ACC112 (cell line): Measurements from ENCODE around the gene DMGDH.

Experiments
- H2AFZ ChIP-seq: fragments of 200-600 bp; sonication (generic); one replicate; pipeline ENCODE4 v1.6.0; 2017; ENCODE audit warnings: antibody characterized with exemption, low read length; ENCODE audit not compliant: unreplicated experiment
- H3K27ac ChIP-seq: fragments of 200-600 bp; sonication (generic); 2 replicates; pipeline ENCODE4 v1.5.1; 2014; ENCODE audit warnings: low read depth, mild to moderate bottlenecking, antibody characterized with exemption, low read length, moderate library complexity
- H3K27me3 ChIP-seq: fragments of 200-600 bp; sonication (generic); 2 replicates; pipeline ENCODE4 v1.6.1; 2014; ENCODE audit warnings: mild to moderate bottlenecking, antibody characterized with exemption, low read length, moderate library complexity, mixed read lengths; ENCODE audit not compliant: insufficient read depth
- H3K36me3 ChIP-seq: fragments of 200-600 bp; sonication (generic); 2 replicates; pipeline ENCODE4 v1.6.1; 2016; ENCODE audit warnings: mild to moderate bottlenecking, antibody characterized with exemption, low read length, moderate library complexity, mixed read lengths; ENCODE audit not compliant: insufficient read depth
- H3K4me1 ChIP-seq: fragments of 200-600 bp; sonication (generic); one replicate; pipeline ENCODE4 v1.6.1; 2016; ENCODE audit warnings: low read length, mixed read lengths; ENCODE audit not compliant: insufficient read depth, unreplicated experiment, control insufficient read depth
- H3K4me3 ChIP-seq: fragments of 200-600 bp; sonication (generic); 2 replicates; pipeline ENCODE4 v1.5.1; 2014; ENCODE audit warnings: mild to moderate bottlenecking, low read depth, low read length
- H3K79me2 ChIP-seq: fragments of 200-600 bp; sonication (generic); one replicate; pipeline ENCODE4 v1.6.0; 2016; ENCODE audit warnings: low read length; ENCODE audit not compliant: control insufficient read depth, unreplicated experiment, insufficient read depth

The DMGDH gene

GRCh38 chr5:79032782-79033181 lies 36.7 kb downstream of the DMGDH start:
- H3K27ac ChIP-seq, result no peak overlapping the region
- H3K79me2 ChIP-seq, result no peaks in the 10 kb centered on the region
- no peak overlapping the region for H3K4me3 ChIP-seq
- H3K27me3 ChIP-seq, result no peaks in the 10 kb centered on the region
- no peaks in the 10 kb centered on the region for H3K4me1 ChIP-seq
- no peak overlapping the region for H2AFZ ChIP-seq
- no peaks in the 10 kb centered on the region for H3K36me3 ChIP-seq

GRCh38 chr5:79032031-79032695 lies 37.3 kb downstream of the DMGDH start:
- H3K4me1 ChIP-seq, result no peaks in the 10 kb centered on the region
- no peak overlapping the region for H3K4me3 ChIP-seq
- H3K27me3 ChIP-seq, result no peaks in the 10 kb centered on the region
- H3K36me3 ChIP-seq, result no peaks in the 10 kb centered on the region
- no peak overlapping the region for H3K27ac ChIP-seq
- no peak overlapping the region for H2AFZ ChIP-seq
- no peaks in the 10 kb centered on the region for H3K79me2 ChIP-seq

GRCh38 chr5:79031485-79031867 lies 38.0 kb downstream of the DMGDH start:
- no peaks in the 10 kb centered on the region for H3K36me3 ChIP-seq
- H3K27me3 ChIP-seq, result no peaks in the 10 kb centered on the region
- H3K27ac ChIP-seq, result no peak overlapping the region
- no peaks in the 10 kb centered on the region for H3K79me2 ChIP-seq
- H3K4me3 ChIP-seq, result no peak overlapping the region
- H2AFZ ChIP-seq, result no peak overlapping the region
- H3K4me1 ChIP-seq, result no peaks in the 10 kb centered on the region

GRCh38 chr5:79030663-79031484 lies 38.6 kb downstream of the DMGDH start:
- Histone ChIP-seq H2AFZ (no peak overlapping the region), H3K36me3 (no peaks in the 10 kb centered on the region), H3K79me2 (no peaks in the 10 kb centered on the region), H3K27ac (no peak overlapping the region), H3K4me1 (no peaks in the 10 kb centered on the region), H3K4me3 (no peak overlapping the region), H3K27me3 (no peaks in the 10 kb centered on the region)

GRCh38 chr5:79025054-79025472 lies 44.4 kb downstream of the DMGDH start:
- Histone ChIP-seq H2AFZ (peak overlapping the region; percentile 52), H3K36me3 (no peaks in the 10 kb centered on the region), H3K4me1 (peaks cover 14% of the 10 kb centered on the region), H3K27me3 (no peaks in the 10 kb centered on the region), H3K27ac (no peak overlapping the region), H3K4me3 (peak overlapping the region; percentile 70), H3K79me2 (no peaks in the 10 kb centered on the region)

DNA sequence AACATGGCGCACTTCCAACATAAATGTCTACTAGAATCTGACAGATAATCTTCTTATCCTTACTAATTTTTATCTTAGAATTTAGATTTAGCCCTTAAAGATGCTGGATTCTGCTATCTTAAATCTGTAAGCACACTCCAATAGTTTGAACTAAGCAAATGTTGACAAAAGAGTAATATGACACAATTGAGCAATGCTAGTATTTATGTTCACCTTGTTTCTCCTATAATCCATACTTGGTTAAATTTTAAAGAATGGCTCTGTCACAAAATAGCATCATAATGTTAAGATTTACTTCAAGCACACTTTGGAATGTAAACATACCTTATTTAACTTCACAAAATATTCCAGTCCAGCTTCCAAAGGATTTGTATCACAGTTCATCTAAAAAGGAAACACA lies 45.5 kb downstream of the DMGDH start:
- no peaks in the 10 kb centered on the region for H3K36me3 ChIP-seq
- no peak overlapping the region for H3K4me3 ChIP-seq
- H3K4me1 ChIP-seq, result peaks cover 14% of the 10 kb centered on the region
- H3K79me2 ChIP-seq, result no peaks in the 10 kb centered on the region
- H2AFZ ChIP-seq, result no peak overlapping the region
- no peaks in the 10 kb centered on the region for H3K27me3 ChIP-seq
- no peak overlapping the region for H3K27ac ChIP-seq

GRCh38 chr5:79023348-79023747 lies 46.1 kb downstream of the DMGDH start:
- no peaks in the 10 kb centered on the region for H3K36me3 ChIP-seq
- H3K4me3 ChIP-seq, result no peak overlapping the region
- no peaks in the 10 kb centered on the region for H3K27me3 ChIP-seq
- no peak overlapping the region for H2AFZ ChIP-seq
- H3K4me1 ChIP-seq, result peaks cover 14% of the 10 kb centered on the region
- no peak overlapping the region for H3K27ac ChIP-seq
- H3K79me2 ChIP-seq, result no peaks in the 10 kb centered on the region

- no peak overlapping the region for H3K4me3 ChIP-seq
Measured at GRCh38 chr5:79022771-79023170, 46.7 kb downstream of the DMGDH start.

GRCh38 chr5:79021753-79022152 lies 47.7 kb downstream of the DMGDH start:
- Histone ChIP-seq H3K4me1 (peaks cover 14% of the 10 kb centered on the region), H3K36me3 (no peaks in the 10 kb centered on the region), H2AFZ (peak overlapping the region; percentile 35), H3K27me3 (no peaks in the 10 kb centered on the region), H3K27ac (no peak overlapping the region), H3K4me3 (no peak overlapping the region), H3K79me2 (no peaks in the 10 kb centered on the region)

More at GRCh38 chr5:79022771-79023170, 46.7 kb downstream of the DMGDH start:
- H3K27ac ChIP-seq, result no peak overlapping the region
- no peaks in the 10 kb centered on the region for H3K27me3 ChIP-seq
- H3K36me3 ChIP-seq, result no peaks in the 10 kb centered on the region
- H3K4me1 ChIP-seq, result peaks cover 14% of the 10 kb centered on the region
- H2AFZ ChIP-seq, result no peak overlapping the region
- H3K79me2 ChIP-seq, result no peaks in the 10 kb centered on the region

DNA sequence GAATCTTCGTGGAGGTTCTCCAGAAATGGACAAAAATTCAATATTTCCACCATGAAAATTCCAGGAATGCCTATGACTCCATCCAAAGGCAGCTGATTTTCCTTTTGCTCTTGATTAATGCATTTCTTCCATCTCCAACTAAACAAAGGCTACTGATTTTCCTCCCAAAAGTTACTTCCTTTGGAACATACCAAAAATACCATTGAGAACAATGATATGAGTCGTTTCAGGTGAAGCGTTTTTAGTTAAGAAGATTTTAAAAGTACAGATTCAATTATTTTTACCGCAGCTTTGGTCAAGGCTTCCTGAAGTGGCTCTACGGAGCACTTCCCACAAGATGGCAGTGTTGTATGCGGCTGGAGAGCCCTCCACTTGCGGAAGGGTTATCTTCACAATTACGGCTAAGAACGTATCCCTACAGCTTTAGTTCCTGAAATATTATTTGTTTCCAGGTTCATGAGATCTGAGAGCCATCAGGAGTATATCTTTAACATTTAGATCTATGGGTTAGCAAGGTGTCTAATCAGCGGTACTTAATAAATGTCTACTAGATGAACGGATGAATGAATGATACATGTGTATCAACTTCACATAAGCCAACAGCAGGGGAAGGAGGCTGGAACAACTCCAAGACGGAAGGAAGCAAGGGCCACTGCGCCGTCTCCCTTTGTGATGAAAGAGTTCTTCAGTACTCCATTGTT lies 48.5 kb downstream of the DMGDH start:
- H3K4me1 ChIP-seq, result peaks cover 14% of the 10 kb centered on the region
- H3K36me3 ChIP-seq, result no peaks in the 10 kb centered on the region
- peak overlapping the region; percentile 49; the same call in 1 of the 2 replicates for H3K4me3 ChIP-seq
- H2AFZ ChIP-seq, result peak overlapping the region; percentile 64
- no peak overlapping the region for H3K27ac ChIP-seq
- H3K79me2 ChIP-seq, result no peaks in the 10 kb centered on the region
- H3K27me3 ChIP-seq, result no peaks in the 10 kb centered on the region
